PFSK-1 (cell line): ENCODE results near the gene EBNA1BP2. TPM values are rescaled to one million over a fixed set of nuclear protein-coding genes. Genes with fewer than 3 reads are reported as not detected.

Experiments
- FOXP2 ChIP-seq: optimal IDR thresholded peaks from 2 replicates; pipeline ENCODE3; 2011; ENCODE audit warnings: borderline replicate concordance, control low read depth, inconsistent platforms; ENCODE audit not compliant: insufficient read depth; ENCODE audit errors: extremely low read length, extremely low read depth
- POLR2AphosphoS5 ChIP-seq: IDR thresholded peaks from 2 replicates; pipeline ENCODE4 v1.6.1; 2012; ENCODE audit warnings: low read depth, mild to moderate bottlenecking, control low read depth, low read length, moderate library complexity
- REST ChIP-seq, 2 experiments: IDR thresholded peaks; 2 replicates each; pipeline versions ENCODE4 v1.6.1 to v1.8.0; 2011 to 2012; ENCODE audit warnings: low read depth in 2 of 2, low read length in 2 of 2, control low read depth in 1 of 2, inconsistent platforms in 1 of 2, mild to moderate bottlenecking in 1 of 2, moderate library complexity in 1 of 2; ENCODE audit not compliant: insufficient read depth in 1 of 2
- SIN3A ChIP-seq: IDR thresholded peaks from 2 replicates; pipeline ENCODE4 v1.6.1; 2012; ENCODE audit warnings: mild to moderate bottlenecking, low read length, moderate library complexity, borderline replicate concordance; ENCODE audit not compliant: insufficient read depth
- TAF1 ChIP-seq: IDR thresholded peaks from 2 replicates; pipeline ENCODE4 v1.6.1; 2012; ENCODE audit warnings: low read length, control low read depth, borderline replicate concordance; ENCODE audit not compliant: insufficient read depth
- polyA plus RNA-seq: library from polyadenylated mRNA; unstranded; fragments of >200 nt; gene quantifications from one replicate; pipeline ENCODE4 v1.2.1, GENCODE V29; 2012; ENCODE audit warnings: low read depth, missing spikeins; ENCODE audit not compliant: insufficient read length

The EBNA1BP2 gene
- polyA plus RNA-seq = 104 TPM

- TF ChIP-seq TAF1 (peak; percentile 87; the same call in 1 of the 2 replicates), POLR2AphosphoS5 (peak; percentile 78), SIN3A (peak; percentile 86; the same call in 1 of the 2 replicates), REST (IDR thresholded peaks at IDR 0.05; ENCODE audit: insufficient read depth in 1 of 2, low read depth in 2 of 2, low read length in 2 of 2) (no peak), FOXP2 (no peak)
Observed at GRCh38 chr1:43171876-43172526, at the start of gene EBNA1BP2, which contains the start of gene CFAP57. Gene EBNA1BP2, minus strand, starts transcription at chr1:43172290. Its CDS starts 172 bp downstream, at chr1:43172118. Gene CFAP57, plus strand, starts transcription at chr1:43172330. Its CDS starts 424 bp downstream, at chr1:43172754.

- no peak for TF ChIP-seq TAF1
- no peak for TF ChIP-seq REST (IDR thresholded peaks at IDR 0.05; ENCODE audit: insufficient read depth in 1 of 2, low read depth in 2 of 2, low read length in 2 of 2)
- no peak for TF ChIP-seq POLR2AphosphoS5
- no peak for TF ChIP-seq FOXP2
- no peak for TF ChIP-seq SIN3A
Observed at GRCh38 chr1:43221797-43222196, 49.7 kb upstream of the EBNA1BP2 start.

- no peak for TF ChIP-seq POLR2AphosphoS5
- TF ChIP-seq REST (IDR thresholded peaks at IDR 0.05; ENCODE audit: insufficient read depth in 1 of 2, low read depth in 2 of 2, low read length in 2 of 2) = no peak
- TF ChIP-seq TAF1 = no peak
Observed at GRCh38 chr1:43220905-43221778, 49.1 kb upstream of the EBNA1BP2 start.

GRCh38 chr1:43217747-43218146 lies 45.7 kb upstream of the EBNA1BP2 start:
- no peak for TF ChIP-seq SIN3A
- TF ChIP-seq TAF1 = no peak
- no peak for TF ChIP-seq POLR2AphosphoS5
- TF ChIP-seq FOXP2 = no peak
- no peak for TF ChIP-seq REST (IDR thresholded peaks at IDR 0.05; ENCODE audit: insufficient read depth in 1 of 2, low read depth in 2 of 2, low read length in 2 of 2)
